Transverse colon (tissue), 4 donors: ENCODE data around the gene SLC24A2. TPM values are rescaled to one million over a fixed set of nuclear protein-coding genes. Genes with fewer than 3 reads are reported as not detected.
"Not testable (repeated sequence)": the region's sequence is repeated elsewhere in the genome, so short reads cannot be mapped to it uniquely, and the experiment has no call there.

Experiments
- DNase-seq: peaks from one replicate; pipeline ENCODE4 v3.0.0-alpha.2; 2019
- H3K27ac ChIP-seq, 4 donors: fragments of 200-600 bp; sonication (generic); 2 replicates each; pipeline ENCODE4 v1.5.1; 2016 to 2018; ENCODE audit warnings: inconsistent platforms in 4 of 4
- H3K27me3 ChIP-seq: fragments of 200-600 bp; sonication (generic); 2 replicates; pipeline ENCODE4 v1.5.1; 2017; ENCODE audit warnings: inconsistent platforms
- H3K36me3 ChIP-seq, 4 donors: fragments of 200-600 bp; sonication (generic); 2 replicates each; pipeline ENCODE4 v1.5.1; 2017 to 2019; ENCODE audit warnings: inconsistent platforms in 4 of 4
- H3K4me1 ChIP-seq, 4 donors: fragments of 200-600 bp; sonication (generic); 2 replicates each; pipeline ENCODE4 v1.5.1; 2017 to 2020; ENCODE audit warnings: inconsistent platforms in 4 of 4
- H3K4me3 ChIP-seq, 4 donors: fragments of 200-600 bp; sonication (generic); 1 replicate in 1 of 4; 2 replicates in 3 of 4; pipeline versions ENCODE4 v1.5.1 to v1.6.1; 2017 to 2019; ENCODE audit warnings: inconsistent platforms in 4 of 4
- H3K9me3 ChIP-seq, 2 donors: fragments of 200-600 bp; sonication (generic); 2 replicates each; pipeline ENCODE4 v1.5.1; 2017 to 2019; ENCODE audit warnings: inconsistent platforms in 2 of 2
- EP300 ChIP-seq: sonication (generic); formaldehyde crosslinking; IDR thresholded peaks from one replicate; pipeline ENCODE4 v1.6.1; 2017; ENCODE audit warnings: antibody characterized with exemption, low read depth
- POLR2A ChIP-seq: fragments of 450-650 bp; IDR thresholded peaks from one replicate; pipeline ENCODE4 v1.6.1; 2016; ENCODE audit warnings: antibody characterized with exemption, mild to moderate bottlenecking, moderate library complexity
- POLR2AphosphoS5 ChIP-seq, 3 donors: sonication (generic); formaldehyde crosslinking; IDR thresholded peaks; one replicate each; pipeline ENCODE4 v1.6.1; 2016; ENCODE audit warnings: antibody characterized with exemption in 3 of 3
- WGBS, 2 donors: methylation state at CpG; one replicate each; pipeline ENCODE4 v1.1.5; 2018; ENCODE audit warnings: low coverage in 1 of 2; 5-methylcytosine and 5-hydroxymethylcytosine counted together
- in situ Hi-C, 4 donors: fragments of 200-750 bp; cut with MboI; loops; one replicate each; pipeline versions ENCODE4 v1.15.0 to v1.15.1; 2017; ENCODE audit warnings: low sequenced_read_pairs in 3 of 4, low pct_ligation_motif_present in 1 of 4, low pct_unique_long_range_greater_than_20kb in 1 of 4
- intact Hi-C: fragments of 100-400 bp; cut with DNase I; formaldehyde crosslinking; loops from one replicate; pipeline ENCODE4 v1.15.1; 2023; ENCODE audit warnings: low total_unique reads
- total RNA-seq, 4 donors: library from RNA; depleted of rRNA; stranded (reverse); fragments of >200 nt; gene quantifications; one replicate each; pipeline ENCODE4 v1.1.0, GENCODE V29; 2016
- TF ChIP-seq, protein P1 (sequence below), 5 experiments: fragments of 200-600 bp in 3 of 5; fragments of 450-650 bp in 2 of 5; sonication (generic) in 3 of 5; IDR thresholded peaks; 1 replicate in 2 of 5; 2 replicates in 3 of 5; pipeline ENCODE4 v1.5.1; 2016 to 2017; ENCODE audit warnings: antibody characterized with exemption in 5 of 5, inconsistent platforms in 3 of 5, mild to moderate bottlenecking in 2 of 5, moderate library complexity in 1 of 5

SLC24A2 gene
- under 1 TPM; under 0.01 to 0.32 (median 0.17) TPM for total RNA-seq

DNA sequence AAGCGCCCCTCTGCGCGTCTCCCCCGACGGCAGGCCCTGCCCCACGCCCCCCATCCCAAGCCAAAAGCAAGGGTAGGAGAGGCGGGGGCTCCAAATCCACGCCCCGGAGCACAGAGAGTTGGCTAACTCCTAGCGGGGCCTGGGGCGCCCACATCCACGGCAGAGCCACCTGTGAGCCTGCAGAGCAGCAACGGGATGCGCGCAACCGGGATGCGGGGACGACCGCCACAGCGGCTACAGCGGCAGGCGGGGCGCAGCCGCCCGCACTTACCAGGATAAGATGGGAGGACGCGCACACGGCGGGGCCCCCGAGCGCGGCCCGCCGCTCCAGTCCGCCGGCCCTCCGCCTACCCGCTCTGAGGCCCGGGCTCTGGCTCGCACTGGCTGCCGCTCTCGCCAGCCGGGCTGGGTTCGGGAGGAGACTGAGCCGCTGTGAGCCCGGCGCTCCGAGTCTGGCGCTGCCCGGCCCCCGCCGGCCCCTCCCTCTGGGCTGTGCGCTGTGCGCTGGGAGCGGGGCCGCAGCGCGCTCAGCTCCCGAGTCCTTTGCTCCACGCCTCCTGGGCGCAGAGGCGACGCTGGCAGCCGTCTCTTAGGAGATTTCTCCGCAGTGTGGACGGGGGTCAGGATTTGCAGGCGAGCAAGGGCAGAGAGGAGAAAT is at the start of gene SLC24A2:
Gene SLC24A2, minus strand, starts transcription at position 424 of the 658 bp plus-strand sequence.
- in situ Hi-C loops (no loop called here), intact Hi-C loops (no loop called here)
- Histone ChIP-seq H3K4me1 (no peaks in the 10 kb centered on the region), H3K27me3 (peaks cover 26% of the 10 kb centered on the region), H3K4me3 (no peak within 1 kb of the TSS), H3K36me3 (no peaks in the 10 kb centered on the region), H3K27ac (no peak within 1 kb of the TSS), H3K9me3 (no peaks in the 10 kb centered on the region)
- TF ChIP-seq, protein P1, sequence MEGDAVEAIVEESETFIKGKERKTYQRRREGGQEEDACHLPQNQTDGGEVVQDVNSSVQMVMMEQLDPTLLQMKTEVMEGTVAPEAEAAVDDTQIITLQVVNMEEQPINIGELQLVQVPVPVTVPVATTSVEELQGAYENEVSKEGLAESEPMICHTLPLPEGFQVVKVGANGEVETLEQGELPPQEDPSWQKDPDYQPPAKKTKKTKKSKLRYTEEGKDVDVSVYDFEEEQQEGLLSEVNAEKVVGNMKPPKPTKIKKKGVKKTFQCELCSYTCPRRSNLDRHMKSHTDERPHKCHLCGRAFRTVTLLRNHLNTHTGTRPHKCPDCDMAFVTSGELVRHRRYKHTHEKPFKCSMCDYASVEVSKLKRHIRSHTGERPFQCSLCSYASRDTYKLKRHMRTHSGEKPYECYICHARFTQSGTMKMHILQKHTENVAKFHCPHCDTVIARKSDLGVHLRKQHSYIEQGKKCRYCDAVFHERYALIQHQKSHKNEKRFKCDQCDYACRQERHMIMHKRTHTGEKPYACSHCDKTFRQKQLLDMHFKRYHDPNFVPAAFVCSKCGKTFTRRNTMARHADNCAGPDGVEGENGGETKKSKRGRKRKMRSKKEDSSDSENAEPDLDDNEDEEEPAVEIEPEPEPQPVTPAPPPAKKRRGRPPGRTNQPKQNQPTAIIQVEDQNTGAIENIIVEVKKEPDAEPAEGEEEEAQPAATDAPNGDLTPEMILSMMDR (IDR thresholded peaks at IDR 0.05): no peak
- no peak for TF ChIP-seq POLR2AphosphoS5 (IDR thresholded peaks at IDR 0.05)
- no peak for TF ChIP-seq POLR2A
- no peak for TF ChIP-seq EP300
- DNase-seq: no peak
- 23 to 40% methylated on average over 1 to 34 of the region's 67 CpGs for WGBS, 2 donors

GRCh38 chr9:19833331-19833730 is 44.5 kb upstream of the SLC24A2 start:
- H3K4me3 ChIP-seq, in situ Hi-C loops, H3K27ac ChIP-seq, H3K9me3 ChIP-seq, H3K4me1 ChIP-seq, DNase-seq, H3K36me3 ChIP-seq, H3K27me3 ChIP-seq, intact Hi-C loops: not testable (repeated sequence)
- WGBS, 2 donors: 91 to 100% methylated on average over 1 to 9 of the region's 9 CpGs

- in situ Hi-C loops: no loop called here
- intact Hi-C loops: loop anchor here (1.0 kb wide), 1 partner anchor 30 kb away; no protein-coding TSS in a partner anchor
- TF ChIP-seq POLR2A (no peak), EP300 (no peak), POLR2AphosphoS5 (IDR thresholded peaks at IDR 0.05) (no peak)
- TF ChIP-seq, protein P1 (IDR thresholded peaks at IDR 0.05): no peak
- DNase-seq: no peak
- Histone ChIP-seq H3K36me3 (no peaks in the 10 kb centered on the region), H3K4me1 (no peaks in the 10 kb centered on the region), H3K9me3 (no peaks in the 10 kb centered on the region), H3K27ac (no peak overlapping the region), H3K27me3 (no peaks in the 10 kb centered on the region), H3K4me3 (no peak overlapping the region)
- WGBS, 2 donors: 95% methylated on average over 1 of the region's 1 CpG; no CpG with 5 or more reads in 1 of the 2 donors
These were observed 42.0 kb upstream of the SLC24A2 start for GRCh38 chr9:19830796-19831195.

- TF ChIP-seq, protein P1 (IDR thresholded peaks at IDR 0.05): no peak
- TF ChIP-seq POLR2AphosphoS5 (IDR thresholded peaks at IDR 0.05) (no peak), POLR2A (no peak), EP300 (no peak)
- Histone ChIP-seq H3K9me3 (no peaks in the 10 kb centered on the region), H3K36me3 (no peaks in the 10 kb centered on the region), H3K4me3 (no peak overlapping the region), H3K27me3 (no peaks in the 10 kb centered on the region), H3K4me1 (no peaks in the 10 kb centered on the region), H3K27ac (no peak overlapping the region)
- in situ Hi-C loops: no loop called here
- intact Hi-C loops: no loop called here
- DNase-seq: no peak
- WGBS, 2 donors: 33% methylated on average over 3 to 4 of the region's 4 CpGs
These were observed 39.8 kb upstream of the SLC24A2 start for GRCh38 chr9:19828576-19829109.
